SU-DHL-6 (cell line): Measurements from ENCODE around the gene NRAP.

ENCODE experiments used
- H2AFZ ChIP-seq: fragments of 200-600 bp; sonication (generic); 2 replicates; pipeline ENCODE4 v1.6.1; 2014; ENCODE audit warnings: low read depth, mild to moderate bottlenecking, moderate library complexity, mixed read lengths, antibody characterized with exemption, low read length; ENCODE audit not compliant: severe bottlenecking
- H3F3A ChIP-seq: fragments of 200-600 bp; shearing (Covaris generic); 2 replicates; pipeline ENCODE4 v1.6.0; 2016; ENCODE audit warnings: antibody characterized with exemption, mild to moderate bottlenecking; ENCODE audit not compliant: insufficient read depth
- H3K27ac ChIP-seq: fragments of 200-600 bp; sonication (generic); 2 replicates; pipeline ENCODE4 v1.5.1; 2016; ENCODE audit warnings: low read depth, mild to moderate bottlenecking, low read length, moderate library complexity, mixed read lengths
- H3K27me3 ChIP-seq: fragments of 200-600 bp; sonication (generic), shearing (Covaris generic); 2 replicates; pipeline ENCODE4 v1.6.0; 2014; ENCODE audit warnings: mild to moderate bottlenecking, low read length
- H3K36me3 ChIP-seq: fragments of 200-600 bp; sonication (generic); 2 replicates; pipeline ENCODE4 v1.6.1; 2014; ENCODE audit warnings: mild to moderate bottlenecking, low read length, mixed read lengths
- H3K4me2 ChIP-seq: fragments of 300-600, 200-600 bp; shearing (Covaris generic), sonication (generic); 2 replicates; pipeline ENCODE4 v1.6.0; 2014; ENCODE audit warnings: low read length, low read depth, mild to moderate bottlenecking; ENCODE audit not compliant: poor library complexity, severe bottlenecking
- H3K4me3 ChIP-seq: fragments of 200-600 bp; sonication (generic); 2 replicates; pipeline ENCODE4 v1.5.1; 2014; ENCODE audit warnings: antibody characterized with exemption, low read length, mild to moderate bottlenecking, mixed read lengths; ENCODE audit not compliant: insufficient read depth, poor library complexity, severe bottlenecking
- H3K79me2 ChIP-seq: fragments of 200-600 bp; sonication (generic); 2 replicates; pipeline ENCODE4 v1.6.1; 2014; ENCODE audit warnings: mild to moderate bottlenecking, low read length, moderate library complexity; ENCODE audit not compliant: insufficient read depth
- H3K9ac ChIP-seq: fragments of 200-600 bp; sonication (generic); 2 replicates; pipeline ENCODE4 v1.7.0; 2014; ENCODE audit warnings: mild to moderate bottlenecking, low read length
- H3K9me2 ChIP-seq: fragments of 200-600 bp; sonication (generic); replicated peaks from 2 replicates; pipeline ENCODE4 v1.6.1; 2014; ENCODE audit warnings: low read length; ENCODE audit not compliant: insufficient read depth
- H3K9me3 ChIP-seq: fragments of 200-600 bp; sonication (generic); 2 replicates; pipeline ENCODE4 v1.6.1; 2014; ENCODE audit warnings: low read length, mixed read lengths; ENCODE audit not compliant: insufficient read depth
- H4K20me1 ChIP-seq: fragments of 200-600 bp; sonication (generic); 2 replicates; pipeline ENCODE4 v1.6.1; 2014; ENCODE audit warnings: low read depth, mild to moderate bottlenecking, antibody characterized with exemption, low read length, moderate library complexity, mixed read lengths
- CTCF ChIP-seq: fragments of 200-600 bp; sonication (generic); IDR thresholded peaks from one replicate; pipeline ENCODE4 v1.5.1; 2017; ENCODE audit warnings: antibody characterized with exemption, mild to moderate bottlenecking, low read length, moderate library complexity; ENCODE audit not compliant: insufficient read depth, poor library complexity, severe bottlenecking
- EZH2phosphoT487 ChIP-seq: fragments of 200-600 bp; sonication (generic), shearing (Covaris generic); conservative IDR thresholded peaks from 2 replicates; pipeline ENCODE4 v1.6.1; 2018; ENCODE audit warnings: mild to moderate bottlenecking, antibody characterized with exemption, low read length, moderate library complexity, mixed read lengths

The NRAP gene

GRCh38 chr10:113666682-113667252 is 2.9 kb upstream of the NRAP start:
- H3K27ac ChIP-seq = no peak overlapping the region
- no peak overlapping the region for H2AFZ ChIP-seq
- H3K27me3 ChIP-seq = no peaks in the 10 kb centered on the region
- TF ChIP-seq CTCF (no peak), EZH2phosphoT487 (no peak)
- H3K9me2 ChIP-seq = no peaks in the 10 kb centered on the region
- no peaks in the 10 kb centered on the region for H3F3A ChIP-seq
- no peaks in the 10 kb centered on the region for H3K9me3 ChIP-seq
- no peaks in the 10 kb centered on the region for H3K36me3 ChIP-seq
- no peak overlapping the region for H3K9ac ChIP-seq
- no peaks in the 10 kb centered on the region for H3K79me2 ChIP-seq
- H4K20me1 ChIP-seq = no peaks in the 10 kb centered on the region
- no peak overlapping the region for H3K4me2 ChIP-seq
- no peak overlapping the region for H3K4me3 ChIP-seq

GRCh38 chr10:113665806-113666354 is 2.0 kb upstream of the NRAP start:
- Histone ChIP-seq H3F3A (no peaks in the 10 kb centered on the region), H3K9me2 (no peaks in the 10 kb centered on the region), H4K20me1 (no peaks in the 10 kb centered on the region), H2AFZ (no peak overlapping the region), H3K27ac (no peak overlapping the region), H3K9ac (no peak overlapping the region), H3K79me2 (no peaks in the 10 kb centered on the region), H3K9me3 (no peaks in the 10 kb centered on the region), H3K4me3 (no peak overlapping the region), H3K36me3 (no peaks in the 10 kb centered on the region), H3K4me2 (no peak overlapping the region), H3K27me3 (no peaks in the 10 kb centered on the region)
- no peak for TF ChIP-seq EZH2phosphoT487
- no peak for TF ChIP-seq CTCF

GRCh38 chr10:113665352-113665751 is 1.5 kb upstream of the NRAP start:
- Histone ChIP-seq H3K4me2 (no peak overlapping the region), H3K9ac (no peak overlapping the region), H3K4me3 (no peak overlapping the region), H3F3A (no peaks in the 10 kb centered on the region), H3K27ac (no peak overlapping the region), H3K9me3 (no peaks in the 10 kb centered on the region), H3K9me2 (no peaks in the 10 kb centered on the region), H4K20me1 (no peaks in the 10 kb centered on the region), H3K36me3 (no peaks in the 10 kb centered on the region), H2AFZ (no peak overlapping the region), H3K27me3 (no peaks in the 10 kb centered on the region), H3K79me2 (no peaks in the 10 kb centered on the region)
- no peak for TF ChIP-seq CTCF
